ENCODE results near the gene UBE2O.

The UBE2O gene

GRCh38 chr17:76370261-76370993, 82.5 kb downstream of the UBE2O start:
- Histone ChIP-seq H3K4me2 (ENCODE audit: low read length) (no peak overlapping the region), H2AK5ac (ENCODE audit: low read length) (no peak overlapping the region), H4K8ac (ENCODE audit: low read depth, low read length) (no peak overlapping the region), H3K27me3 (ENCODE audit: insufficient read depth, low read length, poor library complexity) (no peaks in the 10 kb centered on the region), H3K79me2 (ENCODE audit: control insufficient read depth, insufficient read depth, low read length) (no peaks in the 10 kb centered on the region), H3K79me1 (ENCODE audit: low read length) (no peaks in the 10 kb centered on the region), H4K5ac (ENCODE audit: low read length) (no peak overlapping the region), H2BK120ac (ENCODE audit: low read depth, low read length) (no peak overlapping the region), H3K56ac (ENCODE audit: low read length) (no peak overlapping the region), H3K4me3 (ENCODE audit: low read length) (no peak overlapping the region), H3K4me1 (ENCODE audit: control insufficient read depth, low read depth, low read length) (no peaks in the 10 kb centered on the region), H3K36me3 (ENCODE audit: control insufficient read depth, insufficient read depth, low read length) (no peaks in the 10 kb centered on the region), H3K27ac (ENCODE audit: low read depth, low read length) (no peak overlapping the region), H3K4ac (ENCODE audit: low read depth, low read length) (no peak overlapping the region), H3K23ac (ENCODE audit: low read length) (no peak overlapping the region), H2BK5ac (ENCODE audit: low read length) (no peak overlapping the region), H3K9ac (ENCODE audit: low read length) (no peak overlapping the region), H3K18ac (ENCODE audit: low read length) (no peak overlapping the region), H2BK15ac (replicated peaks; ENCODE audit: low read depth) (no peak overlapping the region)
- no CpG with 5 or more reads among the region's 11 CpGs for WGBS (ENCODE audit: extremely low coverage, insufficient coverage, low lambda C conversion rate)
- peak; percentile 36 for DNase-seq

- Histone ChIP-seq H2BK5ac (ENCODE audit: low read length) (no peak overlapping the region), H3K79me2 (ENCODE audit: control insufficient read depth, insufficient read depth, low read length) (no peaks in the 10 kb centered on the region), H3K4me2 (ENCODE audit: low read length) (no peak overlapping the region), H3K27me3 (ENCODE audit: insufficient read depth, low read length, poor library complexity) (no peaks in the 10 kb centered on the region), H3K9ac (ENCODE audit: low read length) (no peak overlapping the region), H3K4me1 (ENCODE audit: control insufficient read depth, low read depth, low read length) (no peaks in the 10 kb centered on the region), H3K4me3 (ENCODE audit: low read length) (no peak overlapping the region), H3K23ac (ENCODE audit: low read length) (no peak overlapping the region), H3K56ac (ENCODE audit: low read length) (no peak overlapping the region), H3K4ac (ENCODE audit: low read depth, low read length) (no peak overlapping the region), H2BK120ac (ENCODE audit: low read depth, low read length) (no peak overlapping the region), H2AK5ac (ENCODE audit: low read length) (no peak overlapping the region), H2BK15ac (replicated peaks; ENCODE audit: low read depth) (no peak overlapping the region), H3K79me1 (ENCODE audit: low read length) (no peaks in the 10 kb centered on the region), H4K5ac (ENCODE audit: low read length) (no peak overlapping the region), H3K36me3 (ENCODE audit: control insufficient read depth, insufficient read depth, low read length) (no peaks in the 10 kb centered on the region), H4K8ac (ENCODE audit: low read depth, low read length) (no peak overlapping the region), H3K27ac (ENCODE audit: low read depth, low read length) (no peak overlapping the region), H3K18ac (ENCODE audit: low read length) (no peak overlapping the region)
- DNase-seq = no peak
- no CpG with 5 or more reads among the region's 7 CpGs for WGBS (ENCODE audit: extremely low coverage, insufficient coverage, low lambda C conversion rate)
Observed at GRCh38 chr17:76369804-76370203, 83.1 kb downstream of the UBE2O start.

GRCh38 chr17:76369379-76369778, 83.6 kb downstream of the UBE2O start:
- H2BK120ac ChIP-seq (ENCODE audit: low read depth, low read length) = no peak overlapping the region
- no peak overlapping the region for H2BK15ac ChIP-seq (replicated peaks; ENCODE audit: low read depth)
- H3K18ac ChIP-seq (ENCODE audit: low read length) = no peak overlapping the region
- no peak overlapping the region for H2AK5ac ChIP-seq (ENCODE audit: low read length)
- H3K9ac ChIP-seq (ENCODE audit: low read length) = no peak overlapping the region
- H3K4ac ChIP-seq (ENCODE audit: low read depth, low read length) = no peak overlapping the region
- no peak overlapping the region for H2BK5ac ChIP-seq (ENCODE audit: low read length)
- H3K4me3 ChIP-seq (ENCODE audit: low read length) = no peak overlapping the region
- no peak overlapping the region for H4K5ac ChIP-seq (ENCODE audit: low read length)
- no peak for DNase-seq
- no peaks in the 10 kb centered on the region for H3K36me3 ChIP-seq (ENCODE audit: control insufficient read depth, insufficient read depth, low read length)
- no peaks in the 10 kb centered on the region for H3K4me1 ChIP-seq (ENCODE audit: control insufficient read depth, low read depth, low read length)
- H3K79me1 ChIP-seq (ENCODE audit: low read length) = no peaks in the 10 kb centered on the region
- H3K79me2 ChIP-seq (ENCODE audit: control insufficient read depth, insufficient read depth, low read length) = no peaks in the 10 kb centered on the region
- H3K56ac ChIP-seq (ENCODE audit: low read length) = no peak overlapping the region
- H3K27me3 ChIP-seq (ENCODE audit: insufficient read depth, low read length, poor library complexity) = no peaks in the 10 kb centered on the region
- H4K8ac ChIP-seq (ENCODE audit: low read depth, low read length) = no peak overlapping the region
- WGBS (ENCODE audit: extremely low coverage, insufficient coverage, low lambda C conversion rate) = no CpG with 5 or more reads among the region's 10 CpGs
- no peak overlapping the region for H3K27ac ChIP-seq (ENCODE audit: low read depth, low read length)
- H3K23ac ChIP-seq (ENCODE audit: low read length) = no peak overlapping the region
- H3K4me2 ChIP-seq (ENCODE audit: low read length) = no peak overlapping the region

GRCh38 chr17:76368545-76368944, 84.4 kb downstream of the UBE2O start:
- Histone ChIP-seq H3K27me3 (ENCODE audit: insufficient read depth, low read length, poor library complexity) (no peaks in the 10 kb centered on the region), H3K18ac (ENCODE audit: low read length) (no peak overlapping the region), H3K79me2 (ENCODE audit: control insufficient read depth, insufficient read depth, low read length) (no peaks in the 10 kb centered on the region), H3K4me2 (ENCODE audit: low read length) (no peak overlapping the region), H2BK15ac (replicated peaks; ENCODE audit: low read depth) (no peak overlapping the region), H3K56ac (ENCODE audit: low read length) (no peak overlapping the region), H2BK120ac (ENCODE audit: low read depth, low read length) (no peak overlapping the region), H2BK5ac (ENCODE audit: low read length) (no peak overlapping the region), H3K79me1 (ENCODE audit: low read length) (no peaks in the 10 kb centered on the region), H4K5ac (ENCODE audit: low read length) (no peak overlapping the region), H3K4me1 (ENCODE audit: control insufficient read depth, low read depth, low read length) (no peaks in the 10 kb centered on the region), H3K9ac (ENCODE audit: low read length) (no peak overlapping the region), H3K23ac (ENCODE audit: low read length) (no peak overlapping the region), H4K8ac (ENCODE audit: low read depth, low read length) (no peak overlapping the region), H3K4ac (ENCODE audit: low read depth, low read length) (no peak overlapping the region), H3K36me3 (ENCODE audit: control insufficient read depth, insufficient read depth, low read length) (no peaks in the 10 kb centered on the region), H3K4me3 (ENCODE audit: low read length) (no peak overlapping the region), H3K27ac (ENCODE audit: low read depth, low read length) (no peak overlapping the region), H2AK5ac (ENCODE audit: low read length) (no peak overlapping the region)
- DNase-seq = no peak
- no CpG with 5 or more reads among the region's 11 CpGs for WGBS (ENCODE audit: extremely low coverage, insufficient coverage, low lambda C conversion rate)

GRCh38 chr17:76367642-76368041, 85.3 kb downstream of the UBE2O start:
- Histone ChIP-seq H3K4me1 (ENCODE audit: control insufficient read depth, low read depth, low read length) (no peaks in the 10 kb centered on the region), H3K4me3 (ENCODE audit: low read length) (no peak overlapping the region), H3K36me3 (ENCODE audit: control insufficient read depth, insufficient read depth, low read length) (no peaks in the 10 kb centered on the region), H2BK15ac (replicated peaks; ENCODE audit: low read depth) (no peak overlapping the region), H3K4me2 (ENCODE audit: low read length) (no peak overlapping the region), H4K5ac (ENCODE audit: low read length) (no peak overlapping the region), H3K56ac (ENCODE audit: low read length) (no peak overlapping the region), H4K8ac (ENCODE audit: low read depth, low read length) (no peak overlapping the region), H3K79me1 (ENCODE audit: low read length) (no peaks in the 10 kb centered on the region), H3K27me3 (ENCODE audit: insufficient read depth, low read length, poor library complexity) (no peaks in the 10 kb centered on the region), H3K27ac (ENCODE audit: low read depth, low read length) (no peak overlapping the region), H2BK5ac (ENCODE audit: low read length) (no peak overlapping the region), H3K4ac (ENCODE audit: low read depth, low read length) (no peak overlapping the region), H3K23ac (ENCODE audit: low read length) (no peak overlapping the region), H3K18ac (ENCODE audit: low read length) (no peak overlapping the region), H3K9ac (ENCODE audit: low read length) (no peak overlapping the region), H2AK5ac (ENCODE audit: low read length) (no peak overlapping the region), H2BK120ac (ENCODE audit: low read depth, low read length) (no peak overlapping the region), H3K79me2 (ENCODE audit: control insufficient read depth, insufficient read depth, low read length) (no peaks in the 10 kb centered on the region)
- no CpG with 5 or more reads among the region's 6 CpGs for WGBS (ENCODE audit: extremely low coverage, insufficient coverage, low lambda C conversion rate)
- DNase-seq = no peak

- Histone ChIP-seq H3K27ac (ENCODE audit: low read depth, low read length) (no peak overlapping the region), H3K9ac (ENCODE audit: low read length) (no peak overlapping the region), H3K4me2 (ENCODE audit: low read length) (no peak overlapping the region), H3K4me1 (ENCODE audit: control insufficient read depth, low read depth, low read length) (no peaks in the 10 kb centered on the region), H4K5ac (ENCODE audit: low read length) (no peak overlapping the region), H3K56ac (ENCODE audit: low read length) (no peak overlapping the region), H3K79me1 (ENCODE audit: low read length) (no peaks in the 10 kb centered on the region), H3K36me3 (ENCODE audit: control insufficient read depth, insufficient read depth, low read length) (no peaks in the 10 kb centered on the region), H2BK120ac (ENCODE audit: low read depth, low read length) (no peak overlapping the region), H3K4me3 (ENCODE audit: low read length) (no peak overlapping the region), H2BK5ac (ENCODE audit: low read length) (no peak overlapping the region), H3K18ac (ENCODE audit: low read length) (no peak overlapping the region), H3K4ac (ENCODE audit: low read depth, low read length) (no peak overlapping the region), H3K27me3 (ENCODE audit: insufficient read depth, low read length, poor library complexity) (no peaks in the 10 kb centered on the region), H2BK15ac (replicated peaks; ENCODE audit: low read depth) (no peak overlapping the region), H3K23ac (ENCODE audit: low read length) (no peak overlapping the region), H3K79me2 (ENCODE audit: control insufficient read depth, insufficient read depth, low read length) (no peaks in the 10 kb centered on the region), H4K8ac (ENCODE audit: low read depth, low read length) (no peak overlapping the region), H2AK5ac (ENCODE audit: low read length) (no peak overlapping the region)
- no CpG with 5 or more reads among the region's 3 CpGs for WGBS (ENCODE audit: extremely low coverage, insufficient coverage, low lambda C conversion rate)
- no peak for DNase-seq
Observed at GRCh38 chr17:76366247-76366646, 86.7 kb downstream of the UBE2O start.
